NOMO-1 (cell line): ENCODE data around the gene STXBP1.

Experiments used
- DNase-seq, 2 experiments: peaks; one replicate each; lab custom pipeline; 2025; ENCODE audit not compliant: unreplicated experiment in 2 of 2; lab: John Stamatoyannopoulos, UW

Gene STXBP1

GRCh38 chr9:127651697-127652610, 39.9 kb downstream of the STXBP1 start:
- DNase-seq: no peak

GRCh38 chr9:127652733-127653132, 40.7 kb downstream of the STXBP1 start:
- DNase-seq: no peak

- DNase-seq: no peak
Measured at GRCh38 chr9:127654619-127655018, 42.5 kb downstream of the STXBP1 start.

GRCh38 chr9:127658428-127658827, 46.4 kb downstream of the STXBP1 start:
- no peak for DNase-seq

GRCh38 chr9:127660886-127661741, 49.0 kb downstream of the STXBP1 start:
- DNase-seq: no peak

GRCh38 chr9:127662617-127663016, 50.5 kb downstream of the STXBP1 start:
- no peak for DNase-seq

GRCh38 chr9:127664324-127664677, 52.2 kb downstream of the STXBP1 start:
- DNase-seq: no peak

GRCh38 chr9:127664678-127665507, 52.8 kb downstream of the STXBP1 start:
- DNase-seq: no peak

GRCh38 chr9:127667127-127667844, 55.2 kb downstream of the STXBP1 start:
- DNase-seq: peak in 1 of 2 experiments; percentile 4

- DNase-seq: no peak
Measured at GRCh38 chr9:127667906-127668305, 55.8 kb downstream of the STXBP1 start.

- DNase-seq: no peak
Measured at GRCh38 chr9:127673234-127673633, 61.2 kb downstream of the STXBP1 start.

GRCh38 chr9:127676638-127677037, 64.6 kb downstream of the STXBP1 start:
- no peak for DNase-seq

GRCh38 chr9:127679506-127679905, 67.4 kb downstream of the STXBP1 start:
- DNase-seq: no peak

GRCh38 chr9:127680226-127680625, 68.1 kb downstream of the STXBP1 start:
- DNase-seq: no peak

GRCh38 chr9:127680846-127681245, 68.8 kb downstream of the STXBP1 start:
- DNase-seq: no peak

- no peak for DNase-seq
Measured at GRCh38 chr9:127682351-127683136, 70.5 kb downstream of the STXBP1 start.

- no peak for DNase-seq
Measured at GRCh38 chr9:127683723-127684122, 71.6 kb downstream of the STXBP1 start.

- no peak for DNase-seq
Measured at GRCh38 chr9:127684576-127684975, 72.5 kb downstream of the STXBP1 start.
